ENCODE measurements around the gene PDE4B.

The PDE4B gene

DNA sequence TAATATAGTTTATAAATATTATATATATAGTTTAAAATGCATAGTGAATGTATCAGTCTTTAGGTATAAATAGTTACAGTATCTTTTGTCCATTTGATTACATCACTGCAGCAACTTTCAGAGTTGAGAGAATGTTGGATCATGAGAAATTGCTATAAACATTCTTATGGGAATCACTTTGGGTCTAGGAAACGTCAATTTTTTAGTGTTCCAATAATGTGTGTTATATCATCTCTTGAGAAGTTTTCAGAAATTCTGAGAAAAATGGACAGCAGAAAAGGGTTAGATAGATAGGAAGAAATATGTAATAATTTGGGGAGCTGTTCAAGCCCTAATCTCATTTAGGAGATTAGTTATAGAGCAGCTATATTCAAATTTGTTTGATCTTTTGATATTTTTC is 556.1 kb downstream of the PDE4B start:
- no peak for FAIRE-seq
- no peak for DNase-seq (ENCODE audit: insufficient read length, low spot score)
- no peak for TF ChIP-seq POLR2A (IDR thresholded peaks at IDR 0.05; ENCODE audit: low read depth, low read length)
- TF ChIP-seq POU2F2 (IDR thresholded peaks at IDR 0.05; ENCODE audit: low read depth, low read length) = no peak
- TF ChIP-seq POLR2AphosphoS5 (IDR thresholded peaks at IDR 0.05; ENCODE audit: low read depth, low read length) = no peak
- no peak for TF ChIP-seq TAF1 (IDR thresholded peaks at IDR 0.05; ENCODE audit: low read depth, low read length)
- TF ChIP-seq PAX5 (IDR thresholded peaks at IDR 0.05; ENCODE audit: insufficient read depth, low read length, severe bottlenecking) = no peak
- TF ChIP-seq SPI1 (IDR thresholded peaks at IDR 0.05; ENCODE audit: low read depth, low read length) = no peak

DNA sequence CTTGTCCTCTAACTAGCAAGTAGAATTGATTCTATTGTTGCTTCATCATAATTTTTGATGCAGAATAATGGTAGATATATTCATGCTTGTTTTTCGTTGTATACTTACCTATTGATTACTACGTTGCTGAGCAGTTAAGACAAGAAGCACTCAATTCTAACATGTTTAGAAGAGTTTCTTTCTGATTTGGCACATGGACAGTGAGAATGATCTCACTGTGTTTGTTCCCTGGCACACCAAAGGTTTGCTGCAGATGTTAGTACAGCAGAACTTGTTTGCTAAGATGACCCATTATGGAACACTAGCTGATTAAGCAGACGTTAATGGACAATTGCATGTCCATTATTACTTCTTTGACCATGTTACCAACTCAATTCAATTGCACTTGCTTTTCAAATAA is 556.5 kb downstream of the PDE4B start:
- FAIRE-seq (peak; percentile 90), DNase-seq (ENCODE audit: insufficient read length, low spot score) (no peak)
- TF ChIP-seq TAF1 (IDR thresholded peaks at IDR 0.05; ENCODE audit: low read depth, low read length) (0 out of 2 replicates have a peak, but pooled peaks have one; percentile 33), SPI1 (IDR thresholded peaks at IDR 0.05; ENCODE audit: low read depth, low read length) (no peak)

DNA sequence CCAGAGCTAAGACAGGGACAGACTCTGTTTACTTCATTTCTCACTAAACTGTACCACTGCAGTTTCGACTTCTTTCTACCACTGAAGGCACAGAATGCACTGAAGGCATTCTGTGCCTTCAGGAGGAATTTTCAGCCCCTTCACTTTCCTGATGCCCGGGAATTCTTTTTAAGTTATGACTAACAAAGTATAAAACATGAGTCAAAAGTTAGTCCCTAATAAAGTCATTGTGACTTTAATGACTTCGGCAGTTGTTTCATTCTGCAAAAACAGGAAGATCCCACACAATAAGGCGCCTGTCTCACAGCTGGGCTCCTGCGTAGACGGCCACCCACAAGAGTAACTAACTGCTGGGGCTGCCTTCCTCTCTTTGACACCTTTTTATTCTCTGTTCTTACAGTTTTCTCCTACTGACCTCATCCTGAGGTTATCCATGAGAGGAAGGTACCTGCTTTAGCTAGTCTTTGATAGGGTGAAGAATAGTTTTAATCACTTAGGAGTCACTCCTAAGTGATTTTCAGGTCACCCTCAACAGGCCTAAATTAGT is 557.4 kb downstream of the PDE4B start:
- FAIRE-seq (peak; percentile 87), DNase-seq (ENCODE audit: insufficient read length, low spot score) (no peak)
- TF ChIP-seq POLR2AphosphoS5 (IDR thresholded peaks at IDR 0.05; ENCODE audit: low read depth, low read length) (no peak), POLR2A (IDR thresholded peaks at IDR 0.05; ENCODE audit: low read depth, low read length) (peak; percentile 64), TAF1 (IDR thresholded peaks at IDR 0.05; ENCODE audit: low read depth, low read length) (no peak), SPI1 (IDR thresholded peaks at IDR 0.05; ENCODE audit: low read depth, low read length) (peak; percentile 62), PAX5 (IDR thresholded peaks at IDR 0.05; ENCODE audit: insufficient read depth, low read length, severe bottlenecking) (no peak), POU2F2 (IDR thresholded peaks at IDR 0.05; ENCODE audit: low read depth, low read length) (peak; percentile 70; the same call in 1 of the 2 replicates)

DNA sequence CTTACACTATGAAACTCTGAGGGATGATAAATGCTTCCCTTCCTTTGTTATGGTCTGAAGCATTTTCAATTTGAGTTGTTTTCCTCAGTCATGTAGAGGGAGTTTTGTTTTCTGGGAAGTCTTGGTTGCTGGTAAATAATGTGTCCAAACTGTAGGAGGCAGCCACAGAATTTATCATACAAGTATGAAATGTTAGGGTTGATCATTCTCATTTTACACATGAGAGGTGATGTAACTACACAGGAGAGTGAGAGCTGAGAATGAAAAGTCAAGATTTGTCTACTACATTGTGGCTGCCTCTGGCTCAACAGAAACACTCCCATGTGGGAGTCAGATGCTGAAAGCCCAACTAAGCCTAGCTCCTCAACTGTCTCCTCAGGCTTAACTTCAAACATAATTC is 558.8 kb downstream of the PDE4B start:
- FAIRE-seq = peak; percentile 92
- TF ChIP-seq POU2F2 (IDR thresholded peaks at IDR 0.05; ENCODE audit: low read depth, low read length) = no peak
- 0 out of 2 replicates have a peak, but pooled peaks have one; percentile 7 for TF ChIP-seq POLR2AphosphoS5 (IDR thresholded peaks at IDR 0.05; ENCODE audit: low read depth, low read length)
- no peak for DNase-seq (ENCODE audit: insufficient read length, low spot score)

- FAIRE-seq (no peak), DNase-seq (ENCODE audit: insufficient read length, low spot score) (no peak)
These were observed 559.2 kb downstream of the PDE4B start for GRCh38 chr1:66351913-66352312.

GRCh38 chr1:66352792-66353191 is 560.1 kb downstream of the PDE4B start:
- TF ChIP-seq POLR2AphosphoS5 (IDR thresholded peaks at IDR 0.05; ENCODE audit: low read depth, low read length) (no peak), PAX5 (IDR thresholded peaks at IDR 0.05; ENCODE audit: insufficient read depth, low read length, severe bottlenecking) (no peak), POU2F2 (IDR thresholded peaks at IDR 0.05; ENCODE audit: low read depth, low read length) (no peak), TAF1 (IDR thresholded peaks at IDR 0.05; ENCODE audit: low read depth, low read length) (no peak), SPI1 (IDR thresholded peaks at IDR 0.05; ENCODE audit: low read depth, low read length) (no peak), POLR2A (IDR thresholded peaks at IDR 0.05; ENCODE audit: low read depth, low read length) (no peak)
- DNase-seq (ENCODE audit: insufficient read length, low spot score) = no peak
- FAIRE-seq = no peak

More at GRCh38 chr1:66351913-66352312, 559.2 kb downstream of the PDE4B start:
- TF ChIP-seq PAX5 (IDR thresholded peaks at IDR 0.05; ENCODE audit: insufficient read depth, low read length, severe bottlenecking) (no peak), POU2F2 (IDR thresholded peaks at IDR 0.05; ENCODE audit: low read depth, low read length) (peak; percentile 94), TAF1 (IDR thresholded peaks at IDR 0.05; ENCODE audit: low read depth, low read length) (no peak), POLR2A (IDR thresholded peaks at IDR 0.05; ENCODE audit: low read depth, low read length) (no peak), POLR2AphosphoS5 (IDR thresholded peaks at IDR 0.05; ENCODE audit: low read depth, low read length) (0 out of 2 replicates have a peak, but pooled peaks have one; percentile 6), SPI1 (IDR thresholded peaks at IDR 0.05; ENCODE audit: low read depth, low read length) (no peak)

DNA sequence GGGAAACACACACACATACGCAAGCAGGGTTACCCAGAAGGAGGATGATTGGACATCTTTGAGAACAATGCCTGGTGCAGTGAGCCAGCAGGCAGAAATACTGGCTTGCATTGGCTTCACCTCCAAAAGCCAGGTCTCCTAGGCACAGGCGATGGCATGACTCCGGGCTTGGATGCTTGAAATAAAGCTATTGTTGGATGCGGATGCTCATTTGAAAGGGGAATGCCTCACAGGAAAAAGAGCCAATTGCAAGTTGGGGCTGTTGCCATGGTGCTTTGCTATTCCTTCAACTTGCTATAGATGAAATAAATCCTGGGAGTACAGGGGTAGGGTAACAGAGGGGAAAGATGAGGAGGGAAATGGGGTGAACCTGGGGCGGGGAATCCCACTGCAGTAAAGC is 560.6 kb downstream of the PDE4B start:
- TF ChIP-seq TAF1 (IDR thresholded peaks at IDR 0.05; ENCODE audit: low read depth, low read length) (no peak), POLR2AphosphoS5 (IDR thresholded peaks at IDR 0.05; ENCODE audit: low read depth, low read length) (peak; percentile 31; the same call in 1 of the 2 replicates), POLR2A (IDR thresholded peaks at IDR 0.05; ENCODE audit: low read depth, low read length) (peak; percentile 31; the same call in 1 of the 2 replicates)
- FAIRE-seq (peak; percentile 75), DNase-seq (ENCODE audit: insufficient read length, low spot score) (no peak)

GRCh38 chr1:66354311-66355201 is 561.9 kb downstream of the PDE4B start:
- no peak for FAIRE-seq

DNA sequence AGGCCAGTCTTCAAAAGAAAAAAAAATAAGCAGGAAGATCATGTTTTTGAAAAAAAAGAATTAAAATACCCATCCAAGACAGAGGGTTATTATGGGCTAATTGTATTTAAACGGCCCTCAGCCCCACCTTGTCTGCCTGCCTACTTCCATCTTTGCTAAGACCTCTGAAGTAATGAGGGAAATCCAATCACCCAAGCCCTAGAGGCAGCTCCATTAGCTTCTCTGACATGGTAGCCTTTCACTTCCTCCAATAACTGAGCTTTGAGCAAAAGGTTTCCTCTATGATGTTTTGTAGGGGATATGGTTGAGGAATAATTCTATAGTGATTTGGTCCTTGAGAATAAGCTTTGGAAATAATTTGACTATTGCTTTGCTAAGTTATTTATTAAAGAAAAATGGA is 563.1 kb downstream of the PDE4B start:
- DNase-seq (ENCODE audit: insufficient read length, low spot score) = no peak
- no peak for FAIRE-seq
- TF ChIP-seq SPI1 (IDR thresholded peaks at IDR 0.05; ENCODE audit: low read depth, low read length) = peak; percentile 61
- TF ChIP-seq TAF1 (IDR thresholded peaks at IDR 0.05; ENCODE audit: low read depth, low read length) = no peak
- TF ChIP-seq POU2F2 (IDR thresholded peaks at IDR 0.05; ENCODE audit: low read depth, low read length) = no peak
- TF ChIP-seq PAX5 (IDR thresholded peaks at IDR 0.05; ENCODE audit: insufficient read depth, low read length, severe bottlenecking) = no peak
- TF ChIP-seq POLR2A (IDR thresholded peaks at IDR 0.05; ENCODE audit: low read depth, low read length) = no peak

More at GRCh38 chr1:66354311-66355201, 561.9 kb downstream of the PDE4B start:
- no peak for DNase-seq (ENCODE audit: insufficient read length, low spot score)
- TF ChIP-seq POU2F2 (IDR thresholded peaks at IDR 0.05; ENCODE audit: low read depth, low read length) (no peak), PAX5 (IDR thresholded peaks at IDR 0.05; ENCODE audit: insufficient read depth, low read length, severe bottlenecking) (no peak), POLR2AphosphoS5 (IDR thresholded peaks at IDR 0.05; ENCODE audit: low read depth, low read length) (no peak), TAF1 (IDR thresholded peaks at IDR 0.05; ENCODE audit: low read depth, low read length) (no peak)

DNA sequence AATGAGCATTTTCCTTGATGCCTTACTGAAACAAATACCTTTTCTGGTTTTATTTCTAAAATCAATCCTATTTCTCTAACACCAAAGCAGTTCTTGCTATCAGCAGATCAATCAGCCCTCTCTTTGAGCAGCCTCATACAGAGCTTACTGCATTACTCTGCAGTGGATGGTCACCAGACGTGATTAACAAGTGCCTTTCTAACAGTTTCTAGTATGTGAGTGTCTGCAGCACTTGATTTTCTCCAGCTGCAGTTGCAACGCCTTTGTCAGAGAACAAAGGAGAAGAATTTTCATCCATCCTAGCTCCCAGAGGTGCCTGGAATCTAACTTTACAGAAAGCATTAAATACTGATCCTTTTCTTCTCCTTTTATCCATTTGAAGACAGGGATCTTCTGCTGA is 563.9 kb downstream of the PDE4B start:
- DNase-seq (ENCODE audit: insufficient read length, low spot score) (no peak), FAIRE-seq (peak; percentile 69)
- TF ChIP-seq PAX5 (IDR thresholded peaks at IDR 0.05; ENCODE audit: insufficient read depth, low read length, severe bottlenecking) (no peak), TAF1 (IDR thresholded peaks at IDR 0.05; ENCODE audit: low read depth, low read length) (no peak), POLR2A (IDR thresholded peaks at IDR 0.05; ENCODE audit: low read depth, low read length) (peak; percentile 44; the same call in 1 of the 2 replicates), POU2F2 (IDR thresholded peaks at IDR 0.05; ENCODE audit: low read depth, low read length) (no peak)
